GM19463 (cell line): ENCODE results near the gene NAXD.
"Not testable (repeated sequence)": the region's sequence is repeated elsewhere in the genome, so short reads cannot be mapped to it uniquely, and the experiment has no call there.

Experiments used
- ATAC-seq: cut with Tn5 transposase; IDR thresholded peaks from one replicate; pipeline ENCODE4 v1.9.1; 2021; ENCODE audit warnings: mild to moderate bottlenecking, moderate library complexity; ENCODE audit not compliant: unreplicated experiment

Gene NAXD

DNA sequence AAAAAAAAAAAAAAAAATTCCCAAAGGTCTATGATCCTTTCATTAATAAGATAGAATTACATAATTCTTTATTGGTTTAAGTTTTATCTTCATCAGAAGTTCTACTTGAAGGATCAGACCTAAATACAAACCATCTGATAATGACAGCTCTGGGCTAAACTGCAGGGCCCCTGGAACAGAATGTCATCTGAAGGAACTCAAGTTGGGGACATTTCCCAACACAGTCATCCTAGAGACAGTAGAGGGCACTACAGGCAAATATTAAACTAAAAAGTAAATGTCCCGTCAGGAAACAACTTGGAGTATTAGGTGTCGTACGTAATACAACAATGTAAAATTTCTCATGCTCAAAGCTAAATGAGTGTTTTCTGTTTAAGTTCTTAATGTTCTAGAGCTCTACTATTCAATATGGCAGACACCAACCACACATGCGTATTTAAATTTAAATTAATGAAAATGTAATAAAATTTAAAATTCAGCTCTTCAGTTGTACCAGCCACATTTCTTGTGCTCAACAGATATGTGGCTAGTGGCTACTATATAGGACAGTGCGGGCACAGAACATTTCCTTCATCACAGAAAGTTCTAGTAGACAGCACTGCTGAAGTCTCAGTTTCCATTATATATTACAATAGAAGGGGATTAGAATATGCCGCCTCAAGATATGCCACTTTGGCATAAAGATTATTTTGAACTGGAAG is 21.8 kb upstream of the NAXD start:
- peak; percentile 82 for ATAC-seq

- no peak for ATAC-seq
Observed at GRCh38 chr13:110597041-110597689, 18.2 kb upstream of the NAXD start.

DNA sequence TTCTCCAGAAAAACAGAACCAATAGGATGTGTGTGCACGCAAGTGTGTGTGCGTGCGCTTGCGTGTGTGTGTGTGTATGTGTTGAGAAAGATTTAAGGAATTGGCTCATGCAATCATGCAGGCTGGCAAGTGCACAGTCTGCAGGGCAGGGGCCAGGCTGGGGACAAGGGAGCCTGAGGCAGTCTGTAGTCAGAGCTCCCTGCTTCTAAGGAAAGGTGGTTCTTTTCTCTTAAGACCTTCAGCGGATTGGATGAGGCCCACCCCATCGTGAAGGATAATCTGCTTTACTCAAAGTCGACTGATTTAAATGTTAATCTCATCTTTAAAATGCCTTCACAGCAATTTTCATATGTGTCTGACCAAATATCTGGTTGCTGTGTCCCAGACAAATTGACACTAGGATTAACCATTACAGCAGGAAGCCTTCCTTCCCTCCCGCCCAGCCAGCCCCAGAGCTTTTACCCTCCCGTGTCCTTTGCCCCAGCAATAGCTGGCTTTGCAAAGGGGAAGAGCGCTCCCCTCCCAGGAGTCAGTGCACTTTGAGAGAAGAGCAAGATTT is 15.0 kb upstream of the NAXD start:
- no peak for ATAC-seq

- no peak for ATAC-seq
Observed at GRCh38 chr13:110600980-110601379, 14.4 kb upstream of the NAXD start.

GRCh38 chr13:110605132-110605531 is 10.2 kb upstream of the NAXD start:
- ATAC-seq, result no peak

DNA sequence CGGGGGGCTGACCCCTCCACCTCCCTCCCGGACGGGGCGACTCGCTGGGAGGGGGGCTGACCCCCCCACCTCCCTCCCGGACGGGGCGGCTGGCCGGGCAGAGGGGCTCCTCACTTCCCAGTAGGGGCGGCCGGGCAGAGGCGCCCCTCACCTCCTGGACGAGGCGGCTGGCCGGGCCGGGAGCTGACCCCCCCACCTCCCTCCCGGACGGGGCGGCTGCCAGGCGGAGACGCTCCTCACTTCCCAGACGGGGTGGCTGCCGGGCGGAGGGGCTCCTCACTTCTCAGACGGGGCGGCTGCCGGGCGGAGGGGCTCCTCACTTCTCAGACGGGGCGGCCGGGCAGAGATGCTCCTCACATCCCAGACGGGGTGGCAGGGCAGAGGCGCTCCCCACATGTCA is 9.1 kb upstream of the NAXD start:
- ATAC-seq, result not testable (repeated sequence)

GRCh38 chr13:110607675-110608224 is 7.6 kb upstream of the NAXD start:
- no peak for ATAC-seq

DNA sequence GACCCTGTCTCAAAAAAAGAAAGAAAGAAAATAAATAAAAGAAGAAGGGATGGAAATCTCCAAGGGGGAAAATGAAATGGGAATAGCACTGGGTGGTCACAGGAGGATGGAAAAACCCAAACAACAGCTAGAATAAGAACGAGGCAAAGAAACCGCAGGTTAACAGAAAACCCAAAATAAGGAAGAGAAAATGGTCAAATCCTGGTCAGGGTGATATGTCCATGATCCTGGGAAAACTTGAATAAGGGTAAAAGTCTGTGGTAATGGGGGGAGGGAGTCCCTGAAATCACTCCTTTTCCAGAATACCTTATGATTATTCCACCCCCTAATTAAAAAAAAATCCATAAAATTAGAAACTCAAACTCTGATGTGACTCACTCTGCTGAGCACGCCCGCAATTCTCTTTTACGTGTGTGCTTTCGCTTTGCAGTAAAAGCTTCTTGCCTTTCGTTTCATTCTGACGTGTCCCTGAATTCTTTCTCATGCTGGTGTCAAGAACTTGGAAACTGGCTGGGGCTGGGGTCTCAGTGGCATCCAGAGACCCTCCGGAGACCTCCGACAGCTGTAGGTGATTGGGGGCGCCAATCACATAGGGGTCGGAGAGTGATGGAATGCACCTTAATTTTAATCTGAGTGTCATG is 4.3 kb upstream of the NAXD start:
- ATAC-seq, result no peak

DNA sequence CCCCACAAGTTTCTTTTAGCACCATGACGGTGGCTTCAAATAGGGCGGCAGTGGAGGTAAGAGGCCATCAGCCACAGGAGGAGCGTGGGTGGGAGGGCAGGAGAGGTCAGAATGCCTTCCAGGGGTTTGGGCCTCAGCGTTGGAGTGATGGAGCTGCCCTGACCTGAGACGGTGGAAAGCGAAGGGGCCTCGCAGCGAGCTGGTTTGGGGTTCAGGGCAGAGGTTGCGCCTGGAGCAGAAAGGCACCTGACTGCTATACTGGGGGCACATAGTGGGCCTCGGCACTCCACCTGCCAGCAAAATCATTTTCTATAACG is 382 bp upstream of the NAXD start:
- no peak for ATAC-seq

DNA sequence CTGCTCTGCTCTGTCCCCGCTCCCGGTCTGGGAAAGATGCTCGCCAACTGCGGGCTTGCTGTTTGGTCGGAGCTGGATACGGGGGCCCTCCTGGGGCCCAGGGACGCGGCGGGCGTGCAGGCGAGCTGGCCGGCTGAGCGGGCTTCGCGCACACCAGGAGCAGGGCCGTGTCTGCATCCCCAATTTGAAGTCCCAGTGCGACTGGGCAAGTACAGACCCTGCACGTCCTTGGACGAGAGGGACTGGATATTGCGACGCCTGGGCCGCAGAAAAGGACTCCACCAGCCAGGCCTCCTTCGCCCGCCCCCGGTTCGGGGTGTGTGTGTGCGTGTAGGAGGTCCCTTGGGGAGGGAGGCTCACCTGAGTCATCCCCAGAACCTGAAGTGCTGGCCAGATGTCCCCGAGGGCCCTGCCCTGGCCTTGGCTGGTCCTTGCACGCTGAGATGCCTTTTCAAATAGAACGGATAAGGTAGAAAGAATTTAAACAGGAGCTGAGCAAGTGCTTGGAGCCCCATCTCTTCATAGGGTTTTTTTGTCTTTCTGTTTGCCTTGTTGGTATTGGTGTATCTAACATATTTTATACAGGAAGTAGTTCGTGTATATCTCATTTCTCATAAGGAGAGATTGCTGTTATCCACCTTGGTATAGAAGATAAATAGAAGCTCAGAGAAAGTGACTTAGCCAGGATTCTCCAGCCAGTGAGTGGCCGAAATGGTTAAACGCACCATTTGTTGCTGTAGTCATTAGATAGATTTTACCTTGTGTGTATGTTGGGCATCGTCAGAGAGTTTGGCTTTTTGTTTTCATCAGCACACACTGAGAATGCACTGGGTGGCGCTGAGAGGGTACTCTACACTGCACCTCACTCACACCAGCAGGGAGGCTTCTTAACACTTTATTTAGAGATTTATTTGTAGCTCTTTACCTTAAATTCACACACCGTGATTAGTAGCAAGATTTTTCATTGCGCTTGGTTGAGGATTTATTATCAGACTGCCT is 1.1 kb downstream of the NAXD start:
- ATAC-seq, result peak; percentile 44

DNA sequence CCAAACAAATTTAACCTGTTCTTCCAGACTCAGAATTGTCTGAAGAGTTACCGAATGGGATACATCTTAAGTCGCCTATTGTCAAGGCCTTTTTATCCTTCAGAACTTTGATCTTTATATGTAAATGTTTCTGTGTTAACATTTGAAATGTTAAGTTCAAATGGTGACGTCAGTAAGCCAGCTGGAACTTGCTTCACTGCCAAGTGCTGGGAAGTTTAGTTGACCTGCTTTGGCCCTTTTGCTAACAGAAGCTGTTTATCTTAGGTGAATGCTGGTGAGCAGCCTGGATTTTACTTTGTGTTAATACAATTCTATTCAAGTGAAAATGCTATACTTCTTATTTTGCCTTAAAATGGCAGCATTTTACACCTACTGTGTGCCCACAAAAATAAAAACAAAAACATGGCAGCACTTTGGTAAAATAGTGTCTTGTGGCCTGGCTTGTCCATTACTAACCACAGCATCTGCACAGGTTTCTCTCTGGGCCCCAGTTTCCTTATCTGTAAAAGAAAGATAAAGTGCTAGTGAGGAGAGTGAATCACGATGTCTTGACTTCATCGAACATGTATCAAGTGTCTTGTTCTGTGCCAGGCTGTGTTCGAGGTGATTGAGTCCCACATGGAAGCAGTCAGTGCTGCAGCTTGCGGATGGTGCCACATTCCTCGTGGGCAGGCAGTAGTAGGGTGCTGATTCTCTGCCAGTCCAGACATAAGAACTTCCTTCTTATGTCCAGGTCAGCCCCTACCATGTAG is 2.2 kb downstream of the NAXD start:
- no peak for ATAC-seq

GRCh38 chr13:110618167-110618566 is 2.8 kb downstream of the NAXD start:
- ATAC-seq, result no peak

DNA sequence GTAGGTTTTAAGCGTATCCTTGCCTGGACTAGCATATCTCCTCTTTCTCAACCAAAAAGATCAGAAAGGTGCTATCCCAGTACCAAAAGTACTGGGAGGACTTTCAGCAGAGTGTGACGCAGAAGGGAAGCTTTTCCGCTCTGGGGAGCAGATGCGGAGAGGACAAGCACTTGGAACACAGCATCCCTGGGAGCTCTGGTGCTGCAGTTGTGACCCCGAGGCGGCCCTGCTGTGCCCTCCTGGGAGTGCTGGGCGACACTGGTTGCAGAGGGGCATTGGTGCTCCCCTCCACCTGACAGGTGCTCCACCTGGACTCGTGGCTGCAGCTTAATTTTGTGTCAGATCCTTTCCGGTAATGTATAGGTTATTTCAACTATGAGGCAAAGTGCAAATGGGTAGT is 3.4 kb downstream of the NAXD start:
- no peak for ATAC-seq

DNA sequence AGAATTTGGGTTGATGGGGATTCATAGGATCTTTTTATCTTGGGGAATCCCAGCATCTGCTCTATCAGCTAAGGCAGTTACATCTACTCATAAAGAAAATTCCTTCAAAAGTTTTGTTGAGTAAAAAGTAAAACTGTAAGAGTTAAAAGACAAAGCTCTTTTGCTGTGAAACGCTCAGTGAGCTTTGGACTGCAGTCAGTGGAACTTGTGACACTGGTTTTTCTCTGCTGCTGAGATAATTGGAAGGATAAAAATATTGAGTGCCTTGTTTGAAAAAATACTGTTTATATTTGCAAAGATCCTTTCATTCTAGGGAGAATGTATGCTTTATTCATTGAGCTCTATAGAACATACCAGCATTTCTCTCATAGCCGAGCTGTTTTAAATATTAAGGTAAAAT is 5.3 kb downstream of the NAXD start:
- ATAC-seq, result no peak

GRCh38 chr13:110624766-110625756 is 9.7 kb downstream of the NAXD start:
- ATAC-seq, result no peak

DNA sequence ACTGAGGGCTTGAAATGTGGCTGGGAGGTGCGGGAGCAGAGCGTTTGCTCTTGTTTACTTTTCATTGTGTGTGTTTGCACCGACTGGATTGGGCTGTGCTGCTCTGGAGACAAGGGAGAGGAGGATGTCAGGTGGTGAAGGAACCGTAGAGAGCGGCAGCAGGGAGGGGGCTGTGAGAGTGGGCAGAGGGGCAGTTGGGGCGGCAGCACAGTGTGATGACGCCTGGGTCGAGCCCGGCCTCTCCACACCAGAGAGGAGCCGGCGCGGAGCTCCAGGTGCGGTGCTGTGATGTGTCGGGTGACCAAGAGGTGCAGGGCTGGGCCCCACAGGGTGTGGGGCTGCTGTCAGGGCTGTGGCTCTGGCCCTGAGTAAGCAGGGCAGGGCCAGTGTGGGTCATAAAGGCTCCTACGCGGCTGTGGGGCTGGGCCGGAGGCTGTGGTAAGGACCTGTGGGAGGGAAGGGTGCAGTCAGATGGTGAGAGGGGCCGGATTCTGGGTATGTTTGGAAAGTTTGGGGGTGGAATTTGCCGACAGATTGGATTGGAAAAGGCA is 10.5 kb downstream of the NAXD start:
- no peak for ATAC-seq

DNA sequence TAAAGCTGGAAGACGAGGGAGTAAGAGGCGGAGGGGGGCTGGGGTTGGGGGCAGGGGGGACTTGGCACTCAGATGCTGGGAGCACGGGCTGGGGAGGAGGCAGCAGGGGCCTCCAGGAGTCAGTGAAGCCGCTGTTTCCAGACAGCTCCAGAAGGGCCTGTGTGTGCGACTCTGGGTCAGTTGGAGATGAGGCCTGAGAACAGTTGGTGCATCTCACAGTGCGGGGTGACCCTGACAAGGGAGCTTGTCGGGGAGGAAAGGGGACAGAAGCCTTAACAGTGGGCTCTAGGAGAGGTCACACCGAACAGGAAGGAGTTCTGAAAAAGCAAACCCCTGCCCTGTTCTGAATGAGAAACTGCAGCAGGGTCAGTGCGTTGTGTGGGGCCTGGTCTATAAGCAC is 11.2 kb downstream of the NAXD start:
- ATAC-seq, result no peak

DNA sequence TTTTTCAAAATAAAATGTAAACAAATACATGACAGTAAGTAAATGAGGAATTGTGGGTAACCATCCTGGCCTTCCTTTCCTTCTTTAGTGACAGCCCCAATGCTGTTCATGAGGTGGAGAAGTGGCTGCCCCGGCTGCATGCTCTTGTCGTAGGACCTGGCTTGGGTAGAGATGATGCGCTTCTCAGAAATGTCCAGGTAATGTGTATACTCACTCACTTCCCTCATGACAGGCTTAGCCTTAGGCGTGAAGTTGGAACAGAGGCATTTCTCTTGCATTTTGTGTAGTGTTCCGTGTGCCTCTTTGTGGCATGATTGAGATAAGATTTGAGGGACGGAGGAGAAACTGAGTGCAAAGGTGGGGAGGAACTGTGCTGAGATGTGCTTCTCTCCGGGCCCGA is 12.0 kb downstream of the NAXD start:
- no peak for ATAC-seq
